Activated CD8-positive, alpha-beta T cell treated with anti-CD3 and anti-CD28 coated beads, Interleukin-2, amount 10 ng/mL, durations not matched to agents 7 days and 5 days (primary cell): ENCODE measurements around the gene KRTAP10-10. TPM values are rescaled to one million over a fixed set of nuclear protein-coding genes. Genes with fewer than 3 reads are reported as not detected.
"Not testable (repeated sequence)": the region's sequence is repeated elsewhere in the genome, so short reads cannot be mapped to it uniquely, and the experiment has no call there.

Experiments used
- ATAC-seq: fragments of 150-1000 bp; cut with Tn5 transposase; one replicate; pipeline ENCODE4 v1.10.0; 2021; ENCODE audit warnings: moderate library complexity
- CTCF ChIA-PET: fragments of 350-600 bp; sonication (Branson Sonifier 250); formaldehyde crosslinking; loops from one replicate; lab custom pipeline; 2021; ENCODE audit warnings: antibody characterized with exemption; lab: Charles Lee
- POLR2A ChIA-PET: fragments of 350-600 bp; sonication (Branson Sonifier 250); formaldehyde crosslinking; loops from one replicate; lab custom pipeline; 2021; ENCODE audit warnings: antibody characterized with exemption; lab: Charles Lee
- DNase-seq: peaks from one replicate; pipeline ENCODE4 v3.0.0-alpha.2; 2020
- H3K27ac Mint-ChIP-seq: one replicate; pipeline ENCODE4 v1.8.0; 2021; ENCODE audit warnings: mild to moderate bottlenecking, mixed read lengths
- H3K27me3 Mint-ChIP-seq: one replicate; pipeline ENCODE4 v1.8.0; 2021; ENCODE audit warnings: low read depth, mixed read lengths
- H3K36me3 Mint-ChIP-seq: one replicate; pipeline ENCODE4 v1.8.0; 2021; ENCODE audit warnings: low read depth, mixed read lengths
- H3K4me1 Mint-ChIP-seq: one replicate; pipeline ENCODE4 v1.8.0; 2021; ENCODE audit warnings: low read depth, mixed read lengths
- H3K4me3 Mint-ChIP-seq: one replicate; pipeline ENCODE4 v1.8.0; 2021; ENCODE audit warnings: mild to moderate bottlenecking, mixed read lengths
- H3K9me3 Mint-ChIP-seq: one replicate; pipeline ENCODE4 v1.8.0; 2022; ENCODE audit warnings: mixed read lengths; ENCODE audit not compliant: insufficient read depth
- total RNA-seq, 2 experiments: library from RNA; stranded (reverse); gene quantifications; one replicate each; pipeline ENCODE4 v1.2.3, GENCODE V29; 2021

KRTAP10-10 gene
- total RNA-seq, 2 experiments from 2014 or later, result not detected

GRCh38 chr21:44609193-44609592, 28.0 kb upstream of the KRTAP10-10 start:
- H3K27me3 Mint-ChIP-seq, result peaks cover 11% of the 10 kb centered on the region
- peaks cover 3% of the 10 kb centered on the region for H3K36me3 Mint-ChIP-seq
- H3K4me3 Mint-ChIP-seq, result no peak overlapping the region
- H3K4me1 Mint-ChIP-seq, result no peaks in the 10 kb centered on the region
- POLR2A ChIA-PET, result no interaction called here
- peaks cover 22% of the 10 kb centered on the region for H3K9me3 Mint-ChIP-seq
- DNase-seq (no peak), ATAC-seq (no peak)
- CTCF ChIA-PET, result interaction anchor here (0.9 kb wide), 1 partner anchor 156 kb away, joined by 3 read pairs; no protein-coding TSS in a partner anchor
- H3K27ac Mint-ChIP-seq, result no peak overlapping the region

- ATAC-seq, H3K27ac Mint-ChIP-seq, H3K36me3 Mint-ChIP-seq, H3K4me3 Mint-ChIP-seq, DNase-seq, POLR2A ChIA-PET, H3K4me1 Mint-ChIP-seq, H3K27me3 Mint-ChIP-seq: not testable (repeated sequence)
- H3K9me3 Mint-ChIP-seq, result peaks cover 22% of the 10 kb centered on the region
- CTCF ChIA-PET, result interaction anchor here (0.9 to 1.1 kb wide), 2 partner anchors 155 to 350 kb away, joined by 3 to 4 read pairs; no protein-coding TSS in a partner anchor
Observed at GRCh38 chr21:44610157-44610843, 26.9 kb upstream of the KRTAP10-10 start.

- CTCF ChIA-PET, result no interaction called here
- Mint-ChIP-seq H3K4me3 (no peak overlapping the region), H3K36me3 (peaks cover 3% of the 10 kb centered on the region), H3K9me3 (peaks cover 22% of the 10 kb centered on the region), H3K4me1 (peaks cover 6% of the 10 kb centered on the region), H3K27ac (no peak overlapping the region), H3K27me3 (peaks cover 4% of the 10 kb centered on the region)
- DNase-seq (no peak), ATAC-seq (no peak)
- POLR2A ChIA-PET, result no interaction called here
Observed at GRCh38 chr21:44611551-44611950, 25.6 kb upstream of the KRTAP10-10 start.

GRCh38 chr21:44612029-44612486, 25.1 kb upstream of the KRTAP10-10 start, which contains the start of gene KRTAP10-8:
Gene KRTAP10-8 (plus strand): TSS chr21:44612079. CDS start chr21:44612101, 22 bp downstream.
- ChIA-PET CTCF (no interaction called here), POLR2A (no interaction called here)
- no peak for DNase-seq
- Mint-ChIP-seq H3K4me1 (peaks cover 9% of the 10 kb centered on the region), H3K9me3 (peaks cover 22% of the 10 kb centered on the region), H3K27ac (no peak within 1 kb of the TSS), H3K27me3 (peaks cover 2% of the 10 kb centered on the region), H3K4me3 (no peak within 1 kb of the TSS), H3K36me3 (peaks cover 3% of the 10 kb centered on the region)
- no peak for ATAC-seq

- H3K27me3 Mint-ChIP-seq, result peaks cover 1% of the 10 kb centered on the region
- H3K36me3 Mint-ChIP-seq, result peaks cover 3% of the 10 kb centered on the region
- ATAC-seq (no peak), DNase-seq (no peak)
- H3K27ac Mint-ChIP-seq, result no peak overlapping the region
- no peak overlapping the region for H3K4me3 Mint-ChIP-seq
- POLR2A ChIA-PET, result no interaction called here
- CTCF ChIA-PET, result no interaction called here
- peaks cover 12% of the 10 kb centered on the region for H3K4me1 Mint-ChIP-seq
- peaks cover 22% of the 10 kb centered on the region for H3K9me3 Mint-ChIP-seq
Observed at GRCh38 chr21:44612669-44613229, 24.4 kb upstream of the KRTAP10-10 start.

DNA sequence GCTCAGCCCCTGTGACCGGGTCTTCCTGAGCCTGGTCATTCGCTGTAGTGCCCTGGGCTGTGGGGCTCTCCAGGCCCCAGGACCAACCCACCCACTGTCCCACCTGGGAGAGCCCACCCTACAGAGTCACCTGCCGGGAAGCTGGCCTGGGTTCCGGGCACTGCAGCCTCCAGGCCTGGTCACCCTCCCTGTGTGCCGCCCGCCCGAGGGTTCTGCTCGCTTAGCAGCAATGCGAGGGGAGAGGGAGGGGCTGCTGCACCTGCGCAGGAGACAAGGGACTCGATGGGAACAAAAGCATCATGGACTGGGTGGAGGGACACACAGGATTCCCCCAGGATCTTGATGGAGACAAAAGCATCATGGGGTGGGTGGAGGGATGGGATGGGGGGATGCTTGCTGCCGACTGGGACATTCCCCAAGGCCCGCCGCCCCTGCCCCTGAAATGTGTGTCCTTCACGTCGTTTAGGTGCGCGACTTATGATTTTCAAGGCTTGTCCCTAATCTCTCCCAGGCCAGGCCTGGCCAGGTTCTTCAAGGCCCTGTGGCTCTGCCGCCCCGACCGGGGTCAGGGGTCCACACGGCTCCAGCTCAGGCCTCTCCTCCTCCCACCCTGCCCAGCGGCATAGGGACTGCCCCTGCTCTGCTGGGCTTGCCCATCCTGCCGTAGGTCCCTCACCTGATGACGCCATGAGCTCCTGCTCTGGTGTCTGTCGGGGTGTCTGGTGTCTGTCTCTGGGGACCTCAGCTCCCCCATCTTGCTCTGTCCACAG, 23.6 kb upstream of the KRTAP10-10 start:
- Mint-ChIP-seq H3K36me3 (peaks cover 8% of the 10 kb centered on the region), H3K27me3 (no peaks in the 10 kb centered on the region), H3K9me3 (peaks cover 27% of the 10 kb centered on the region), H3K4me3 (no peak overlapping the region), H3K4me1 (peaks cover 19% of the 10 kb centered on the region), H3K27ac (no peak overlapping the region)
- DNase-seq, result no peak
- ChIA-PET CTCF (no interaction called here), POLR2A (no interaction called here)
- no peak for ATAC-seq

GRCh38 chr21:44614161-44614631, 23.0 kb upstream of the KRTAP10-10 start:
- ATAC-seq (no peak), DNase-seq (no peak)
- ChIA-PET CTCF (no interaction called here), POLR2A (no interaction called here)
- Mint-ChIP-seq H3K4me1 (peaks cover 26% of the 10 kb centered on the region), H3K27me3 (no peaks in the 10 kb centered on the region), H3K27ac (no peak overlapping the region), H3K9me3 (peaks cover 32% of the 10 kb centered on the region), H3K4me3 (no peak overlapping the region), H3K36me3 (peaks cover 15% of the 10 kb centered on the region)

- no peak for ATAC-seq
- POLR2A ChIA-PET, result no interaction called here
- H3K4me3 Mint-ChIP-seq, result no peak overlapping the region
Observed at GRCh38 chr21:44614961-44615391, 22.2 kb upstream of the KRTAP10-10 start.

DNA sequence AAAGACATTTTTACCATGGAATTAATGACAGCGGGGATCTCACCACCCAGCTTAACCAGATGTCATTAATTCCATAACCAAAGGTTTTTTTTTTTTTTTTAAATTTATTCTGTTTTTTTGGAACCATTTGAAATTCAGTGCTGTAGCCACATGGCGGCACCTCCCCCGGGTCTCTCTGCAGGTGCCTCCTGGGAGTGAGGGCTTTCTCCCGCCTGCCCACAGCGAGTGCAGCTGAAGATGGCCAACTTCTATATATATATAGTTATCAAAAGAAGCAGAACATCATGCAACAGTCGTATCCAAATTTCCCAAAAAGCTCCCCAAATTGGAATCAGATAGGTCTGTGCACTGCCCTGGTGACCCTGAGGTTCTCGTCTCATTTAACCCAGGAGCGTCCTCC, 21.7 kb upstream of the KRTAP10-10 start:
- Mint-ChIP-seq H3K4me1 (peaks cover 33% of the 10 kb centered on the region), H3K27me3 (no peaks in the 10 kb centered on the region), H3K9me3 (peaks cover 32% of the 10 kb centered on the region), H3K4me3 (no peak overlapping the region), H3K36me3 (peaks cover 22% of the 10 kb centered on the region), H3K27ac (no peak overlapping the region)
- no peak for DNase-seq
- CTCF ChIA-PET, result no interaction called here
- ATAC-seq, result no peak
- POLR2A ChIA-PET, result no interaction called here

More at GRCh38 chr21:44614961-44615391, 22.2 kb upstream of the KRTAP10-10 start:
- no peaks in the 10 kb centered on the region for H3K27me3 Mint-ChIP-seq
- no peak for DNase-seq
- H3K27ac Mint-ChIP-seq, result no peak overlapping the region
- peaks cover 33% of the 10 kb centered on the region for H3K4me1 Mint-ChIP-seq
- CTCF ChIA-PET, result no interaction called here
- H3K9me3 Mint-ChIP-seq, result peaks cover 32% of the 10 kb centered on the region
- peaks cover 20% of the 10 kb centered on the region for H3K36me3 Mint-ChIP-seq

DNA sequence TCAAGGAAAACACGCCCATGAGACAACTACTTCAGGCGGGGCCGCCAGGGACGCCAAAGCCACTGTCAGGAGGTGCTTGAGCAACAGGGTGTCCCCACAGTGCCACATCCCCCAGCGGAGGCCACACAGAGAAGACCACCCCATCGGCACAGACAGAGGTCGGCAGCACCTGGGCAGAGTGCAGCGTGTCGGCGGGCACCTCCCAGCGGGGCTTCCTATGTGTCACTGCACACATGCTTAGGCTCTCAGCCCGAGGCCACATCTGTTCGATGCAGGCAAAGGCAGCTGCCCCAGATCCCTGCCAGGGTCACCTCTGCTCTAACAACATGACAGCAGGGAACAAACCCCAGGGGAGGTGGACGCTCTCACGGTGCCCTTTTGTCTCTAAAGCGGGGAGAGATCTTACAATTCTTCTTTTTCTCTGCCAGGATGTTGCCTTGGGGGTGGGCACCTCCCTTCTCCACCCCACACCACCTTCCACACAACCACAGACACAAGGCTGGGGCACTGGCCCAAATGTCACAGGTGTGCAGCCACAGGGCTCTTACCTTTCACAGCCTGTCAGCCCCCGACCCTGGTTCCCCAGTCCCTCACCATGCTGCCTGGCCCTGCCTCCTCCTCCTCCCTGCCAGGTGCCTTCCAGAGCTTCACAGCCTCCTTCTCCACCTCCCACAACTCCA, 21.1 kb upstream of the KRTAP10-10 start:
- Mint-ChIP-seq H3K4me3 (no peak overlapping the region), H3K27me3 (no peaks in the 10 kb centered on the region), H3K9me3 (peaks cover 32% of the 10 kb centered on the region), H3K27ac (no peak overlapping the region), H3K36me3 (peaks cover 28% of the 10 kb centered on the region), H3K4me1 (peaks cover 33% of the 10 kb centered on the region)
- ATAC-seq (no peak), DNase-seq (no peak)
- ChIA-PET POLR2A (no interaction called here), CTCF (no interaction called here)

DNA sequence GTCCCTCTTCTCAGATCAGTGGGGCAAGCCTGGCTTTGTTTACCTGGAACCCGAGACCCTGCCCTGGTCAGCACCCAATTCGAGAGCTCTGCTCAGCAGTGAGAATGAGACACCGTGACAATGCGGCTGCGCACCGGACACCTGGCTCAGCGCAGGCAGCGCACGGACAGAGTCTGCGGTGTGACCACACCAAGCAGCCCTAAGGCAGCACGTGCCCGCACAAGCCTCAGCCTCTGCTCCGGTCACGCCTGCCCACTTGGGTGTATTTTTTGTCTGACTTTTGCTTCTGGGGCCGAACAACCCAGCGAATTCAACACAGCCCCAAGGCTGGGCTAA, 20.6 kb upstream of the KRTAP10-10 start:
- Mint-ChIP-seq H3K27me3 (no peaks in the 10 kb centered on the region), H3K4me1 (peaks cover 33% of the 10 kb centered on the region), H3K27ac (no peak overlapping the region), H3K4me3 (no peak overlapping the region), H3K9me3 (peaks cover 28% of the 10 kb centered on the region), H3K36me3 (peaks cover 28% of the 10 kb centered on the region)
- DNase-seq (no peak), ATAC-seq (no peak)
- POLR2A ChIA-PET, result no interaction called here
- CTCF ChIA-PET, result no interaction called here
